ENCODE measurements around the gene GJC2. TPM values are rescaled to one million over a fixed set of nuclear protein-coding genes. Genes with fewer than 3 reads are reported as not detected.
A peak's percentile ranks its signal among the peaks of the same experiment; 100 is the strongest.

The GJC2 gene
- total and polyA plus RNA-seq, 2 donors (not counting 1 experiment from before 2014, with no cell fraction given), result 0.16 to 0.30 TPM

- intact Hi-C loops (cut with micrococcal nuclease), result no loop called here
- Histone ChIP-seq H4K20me1 (ENCODE audit: control insufficient read depth, insufficient read depth, low read length, poor library complexity, severe bottlenecking) (peaks cover 69% of the 10 kb centered on the region), H3K79me2 (ENCODE audit: control insufficient read depth, insufficient read depth, low read length) (peaks cover 65% of the 10 kb centered on the region), H3K9me3 (ENCODE audit: control extremely low read depth in 1 of 3, control insufficient read depth in 2 of 3, insufficient read depth in 1 of 3, low read length in 2 of 3) (peaks cover 0 to 11% (median 0%) of the 10 kb centered on the region in 3 donors), H2AFZ (ENCODE audit: insufficient read depth, low read depth, low read length, poor library complexity, severe bottlenecking) (no peak overlapping the region), H3K4me3 (ENCODE audit: control extremely low read depth in 1 of 5, extremely low read depth in 1 of 5, insufficient read depth in 1 of 5, low read depth in 2 of 5, low read length in 4 of 5) (no peak overlapping the region), H3K4me1 (ENCODE audit: control insufficient read depth in 2 of 2, insufficient read depth in 2 of 2, low read length in 2 of 2) (peaks cover 48 to 66% of the 10 kb centered on the region in 2 donors), H3K27me3 (replicated peaks in 1 of 4; ENCODE audit: control extremely low read depth in 1 of 4, control insufficient read depth in 3 of 4, insufficient read depth in 4 of 4, low read length in 3 of 4) (no peaks in the 10 kb centered on the region), H3K4me2 (replicated peaks; ENCODE audit: low read depth, low read length, poor library complexity, severe bottlenecking) (peak overlapping the region; percentile 98), H3K36me3 (replicated peaks in 1 of 2; ENCODE audit: control extremely low read depth in 1 of 2, control insufficient read depth in 1 of 2, extremely low read depth in 1 of 2, insufficient read depth in 2 of 2, low read length in 1 of 2) (peaks cover 0 to 30% of the 10 kb centered on the region in 2 experiments), H3K9ac (ENCODE audit: low read length) (no peak overlapping the region), H3K27ac (ENCODE audit: low read length in 2 of 2) (no peak overlapping the region)
- H3K4me1 Mint-ChIP-seq, result peaks cover 54% of the 10 kb centered on the region
- H3K4me3 Mint-ChIP-seq, result peak overlapping the region; percentile 49
- no peak for TF ChIP-seq CTCF (IDR thresholded peaks at IDR 0.05)
- no peak for TF ChIP-seq EZH2 (IDR thresholded peaks at IDR 0.05; ENCODE audit: borderline replicate concordance, insufficient read depth, low read depth, low read length, poor library complexity, severe bottlenecking)
- WGBS (ENCODE audit: insufficient coverage), result 67% methylated on average over 14 of the region's 16 CpGs
- no peaks in the 10 kb centered on the region for H3K9me3 Mint-ChIP-seq (ENCODE audit: insufficient read depth)
- ChIA-PET CTCF (interaction anchor here (0.8 to 1.6 kb wide), 3 partner anchors 11 to 24 kb away, joined by 3 to 7 read pairs (median 5); partner anchors contain the start of gene IBA57), POLR2A (no interaction called here)
- ATAC-seq (ENCODE audit: low read depth), result no peak
- H3K27me3 Mint-ChIP-seq, result no peaks in the 10 kb centered on the region
- H3K27ac Mint-ChIP-seq, result no peak overlapping the region
- peak; percentile 18 for DNase-seq
These were observed 7.5 kb upstream of the GJC2 start for GRCh38 chr1:228142155-228142691.

- Mint-ChIP-seq H3K4me3 (peak overlapping the region; percentile 49), H3K27me3 (no peaks in the 10 kb centered on the region), H3K4me1 (peaks cover 50% of the 10 kb centered on the region), H3K27ac (no peak overlapping the region), H3K9me3 (ENCODE audit: insufficient read depth) (no peaks in the 10 kb centered on the region)
- intact Hi-C loops (cut with micrococcal nuclease), result no loop called here
- Histone ChIP-seq H3K79me2 (ENCODE audit: control insufficient read depth, insufficient read depth, low read length) (peaks cover 65% of the 10 kb centered on the region), H4K20me1 (ENCODE audit: control insufficient read depth, insufficient read depth, low read length, poor library complexity, severe bottlenecking) (peaks cover 74% of the 10 kb centered on the region), H3K4me2 (replicated peaks; ENCODE audit: low read depth, low read length, poor library complexity, severe bottlenecking) (peak overlapping the region; percentile 98), H3K9ac (ENCODE audit: low read length) (no peak overlapping the region), H3K4me1 (ENCODE audit: control insufficient read depth in 2 of 2, insufficient read depth in 2 of 2, low read length in 2 of 2) (peaks cover 43 to 61% of the 10 kb centered on the region in 2 donors), H3K27me3 (replicated peaks in 1 of 4; ENCODE audit: control extremely low read depth in 1 of 4, control insufficient read depth in 3 of 4, insufficient read depth in 4 of 4, low read length in 3 of 4) (no peaks in the 10 kb centered on the region), H3K36me3 (replicated peaks in 1 of 2; ENCODE audit: control extremely low read depth in 1 of 2, control insufficient read depth in 1 of 2, extremely low read depth in 1 of 2, insufficient read depth in 2 of 2, low read length in 1 of 2) (peaks cover 0 to 35% of the 10 kb centered on the region in 2 experiments), H3K4me3 (ENCODE audit: control extremely low read depth in 1 of 5, extremely low read depth in 1 of 5, insufficient read depth in 1 of 5, low read depth in 2 of 5, low read length in 4 of 5) (no peak overlapping the region), H3K27ac (ENCODE audit: low read length in 2 of 2) (no peak overlapping the region), H3K9me3 (ENCODE audit: control extremely low read depth in 1 of 3, control insufficient read depth in 2 of 3, insufficient read depth in 1 of 3, low read length in 2 of 3) (peaks cover 0 to 11% (median 0%) of the 10 kb centered on the region in 3 donors), H2AFZ (ENCODE audit: insufficient read depth, low read depth, low read length, poor library complexity, severe bottlenecking) (no peak overlapping the region)
- no peak for ATAC-seq (ENCODE audit: low read depth)
- WGBS (ENCODE audit: insufficient coverage), result 84% methylated on average over 11 of the region's 11 CpGs
- CTCF ChIA-PET, result interaction anchor here (0.8 to 1.6 kb wide), 3 partner anchors 12 to 24 kb away, joined by 3 to 7 read pairs (median 5); partner anchors contain the start of gene IBA57
- POLR2A ChIA-PET, result no interaction called here
- DNase-seq, result peak; percentile 14
- TF ChIP-seq CTCF (IDR thresholded peaks at IDR 0.05) (no peak), EZH2 (IDR thresholded peaks at IDR 0.05; ENCODE audit: borderline replicate concordance, insufficient read depth, low read depth, low read length, poor library complexity, severe bottlenecking) (no peak)
These were observed 7.0 kb upstream of the GJC2 start for GRCh38 chr1:228142701-228143136.
